Progenitor cell of endocrine pancreas (in vitro differentiated cells): ENCODE results near the gene NLE1. TPM values are rescaled to one million over a fixed set of nuclear protein-coding genes. Genes with fewer than 3 reads are reported as not detected.
"Not testable (repeated sequence)": the region's sequence is repeated elsewhere in the genome, so short reads cannot be mapped to it uniquely, and the experiment has no call there.

ENCODE experiments used
- DNase-seq: peaks from one replicate; pipeline ENCODE4 v3.0.0; 2021; ENCODE audit warnings: low spot score; ENCODE audit not compliant: unreplicated experiment
- H3K27ac Mint-ChIP-seq: 2 replicates; pipeline ENCODE4 v1.8.0; 2021; ENCODE audit warnings: mild to moderate bottlenecking, moderate library complexity, mixed read lengths
- H3K27me3 Mint-ChIP-seq: 2 replicates; pipeline ENCODE4 v1.8.0; 2021; ENCODE audit warnings: mixed read lengths
- H3K36me3 Mint-ChIP-seq: 2 replicates; pipeline ENCODE4 v1.8.0; 2022; ENCODE audit warnings: mixed read lengths; ENCODE audit not compliant: insufficient read depth
- H3K4me1 Mint-ChIP-seq: 2 replicates; pipeline ENCODE4 v1.8.0; 2021; ENCODE audit warnings: low read depth, mixed read lengths
- H3K4me3 Mint-ChIP-seq: 2 replicates; pipeline ENCODE4 v1.8.0; 2021; ENCODE audit warnings: low read depth, mild to moderate bottlenecking, moderate library complexity, mixed read lengths
- H3K9me3 Mint-ChIP-seq: 2 replicates; pipeline ENCODE4 v1.8.0; 2021; ENCODE audit warnings: low read depth, mixed read lengths
- total RNA-seq: library from RNA; stranded (reverse); gene quantifications from 2 replicates; pipeline ENCODE4 v1.2.1, GENCODE V29; 2021
- TF ChIP-seq, protein P1 (sequence below): fragments of 200-600 bp; sonication (generic); IDR thresholded peaks from one replicate; pipeline ENCODE4 v1.5.0; 2021; ENCODE audit warnings: antibody characterized with exemption, mild to moderate bottlenecking; ENCODE audit not compliant: unreplicated experiment

NLE1 gene
- total RNA-seq, 1 donor from 2014 or later = 18.1 TPM

DNA sequence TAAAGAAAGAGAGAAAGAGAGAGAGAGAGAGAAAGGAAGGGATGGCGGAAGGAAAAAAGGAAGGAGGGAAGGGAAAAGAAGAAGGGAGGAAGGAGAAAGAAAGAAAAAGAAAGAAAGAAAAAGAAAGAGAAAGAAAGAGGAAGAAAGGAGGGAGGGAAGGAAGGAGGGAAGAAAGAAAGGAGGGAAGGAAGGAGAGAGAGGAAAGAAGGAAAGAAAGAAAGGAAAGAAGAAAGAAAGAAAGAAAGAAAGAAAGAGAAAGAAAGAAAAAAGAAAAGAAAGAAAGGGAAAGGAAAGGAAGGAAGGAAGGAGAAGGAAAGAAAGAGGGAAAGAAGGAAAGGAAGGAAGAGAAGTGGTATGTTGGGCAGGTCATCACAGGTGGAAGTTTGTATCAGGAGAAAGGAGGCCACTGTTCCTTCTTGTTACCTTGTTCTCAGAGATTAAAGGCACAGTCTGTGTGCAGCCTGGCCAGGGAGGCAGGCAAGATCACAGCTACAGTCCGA, 32.8 kb upstream of the NLE1 start:
- Mint-ChIP-seq H3K36me3 (no peaks in the 10 kb centered on the region), H3K4me3 (no peak overlapping the region), H3K27ac (no peak overlapping the region), H3K9me3 (no peaks in the 10 kb centered on the region), H3K4me1 (no peaks in the 10 kb centered on the region), H3K27me3 (peaks cover 12% of the 10 kb centered on the region)
- DNase-seq = no peak
- TF ChIP-seq, protein P1, sequence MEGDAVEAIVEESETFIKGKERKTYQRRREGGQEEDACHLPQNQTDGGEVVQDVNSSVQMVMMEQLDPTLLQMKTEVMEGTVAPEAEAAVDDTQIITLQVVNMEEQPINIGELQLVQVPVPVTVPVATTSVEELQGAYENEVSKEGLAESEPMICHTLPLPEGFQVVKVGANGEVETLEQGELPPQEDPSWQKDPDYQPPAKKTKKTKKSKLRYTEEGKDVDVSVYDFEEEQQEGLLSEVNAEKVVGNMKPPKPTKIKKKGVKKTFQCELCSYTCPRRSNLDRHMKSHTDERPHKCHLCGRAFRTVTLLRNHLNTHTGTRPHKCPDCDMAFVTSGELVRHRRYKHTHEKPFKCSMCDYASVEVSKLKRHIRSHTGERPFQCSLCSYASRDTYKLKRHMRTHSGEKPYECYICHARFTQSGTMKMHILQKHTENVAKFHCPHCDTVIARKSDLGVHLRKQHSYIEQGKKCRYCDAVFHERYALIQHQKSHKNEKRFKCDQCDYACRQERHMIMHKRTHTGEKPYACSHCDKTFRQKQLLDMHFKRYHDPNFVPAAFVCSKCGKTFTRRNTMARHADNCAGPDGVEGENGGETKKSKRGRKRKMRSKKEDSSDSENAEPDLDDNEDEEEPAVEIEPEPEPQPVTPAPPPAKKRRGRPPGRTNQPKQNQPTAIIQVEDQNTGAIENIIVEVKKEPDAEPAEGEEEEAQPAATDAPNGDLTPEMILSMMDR = no peak

DNA sequence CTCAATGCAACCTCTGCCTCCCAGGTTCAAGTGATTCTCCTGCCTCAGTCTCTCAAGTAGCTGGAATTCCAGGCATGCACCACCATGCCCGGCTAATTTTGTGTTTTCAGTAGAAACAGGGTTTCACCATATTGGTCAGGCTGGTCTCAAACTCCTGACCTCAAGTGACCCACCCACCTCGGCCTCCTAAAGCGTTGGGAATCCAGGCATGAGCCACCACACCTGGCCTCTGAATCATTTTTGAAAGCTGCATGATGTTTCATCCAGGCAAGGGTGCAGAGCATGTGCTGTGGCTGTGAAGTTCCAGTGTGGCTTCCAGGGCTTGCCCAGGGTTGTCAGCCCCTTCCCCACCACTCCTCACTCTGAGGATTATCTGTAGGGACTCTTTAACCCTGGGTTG, 30.2 kb upstream of the NLE1 start:
- H3K27ac Mint-ChIP-seq, H3K36me3 Mint-ChIP-seq, H3K9me3 Mint-ChIP-seq, DNase-seq, H3K4me1 Mint-ChIP-seq, H3K4me3 Mint-ChIP-seq: not testable (repeated sequence)
- H3K27me3 Mint-ChIP-seq = peaks cover 12% of the 10 kb centered on the region

DNA sequence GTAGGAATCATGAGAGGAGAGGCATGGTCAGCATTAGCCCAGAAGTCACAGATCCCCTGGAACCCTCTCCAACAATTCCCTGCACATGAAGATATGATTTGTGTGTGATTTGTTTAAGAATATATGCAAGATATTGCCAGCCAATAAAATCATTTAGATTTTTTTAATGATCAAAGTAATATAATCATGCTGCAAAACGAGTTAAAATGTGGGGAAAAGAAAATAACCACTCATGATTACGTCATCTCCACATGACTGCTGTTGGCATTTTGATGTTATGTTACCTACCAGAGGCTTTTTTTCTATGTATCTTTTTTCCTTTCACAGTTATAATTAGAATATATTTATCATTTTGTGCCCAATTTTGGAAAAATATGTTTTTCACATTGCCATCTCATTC, 29.7 kb upstream of the NLE1 start:
- H3K9me3 Mint-ChIP-seq = no peaks in the 10 kb centered on the region
- H3K36me3 Mint-ChIP-seq = no peaks in the 10 kb centered on the region
- no peak overlapping the region for H3K4me3 Mint-ChIP-seq
- TF ChIP-seq, protein P1 = no peak
- DNase-seq = no peak
- peaks cover 12% of the 10 kb centered on the region for H3K27me3 Mint-ChIP-seq
- no peaks in the 10 kb centered on the region for H3K4me1 Mint-ChIP-seq
- no peak overlapping the region for H3K27ac Mint-ChIP-seq

DNA sequence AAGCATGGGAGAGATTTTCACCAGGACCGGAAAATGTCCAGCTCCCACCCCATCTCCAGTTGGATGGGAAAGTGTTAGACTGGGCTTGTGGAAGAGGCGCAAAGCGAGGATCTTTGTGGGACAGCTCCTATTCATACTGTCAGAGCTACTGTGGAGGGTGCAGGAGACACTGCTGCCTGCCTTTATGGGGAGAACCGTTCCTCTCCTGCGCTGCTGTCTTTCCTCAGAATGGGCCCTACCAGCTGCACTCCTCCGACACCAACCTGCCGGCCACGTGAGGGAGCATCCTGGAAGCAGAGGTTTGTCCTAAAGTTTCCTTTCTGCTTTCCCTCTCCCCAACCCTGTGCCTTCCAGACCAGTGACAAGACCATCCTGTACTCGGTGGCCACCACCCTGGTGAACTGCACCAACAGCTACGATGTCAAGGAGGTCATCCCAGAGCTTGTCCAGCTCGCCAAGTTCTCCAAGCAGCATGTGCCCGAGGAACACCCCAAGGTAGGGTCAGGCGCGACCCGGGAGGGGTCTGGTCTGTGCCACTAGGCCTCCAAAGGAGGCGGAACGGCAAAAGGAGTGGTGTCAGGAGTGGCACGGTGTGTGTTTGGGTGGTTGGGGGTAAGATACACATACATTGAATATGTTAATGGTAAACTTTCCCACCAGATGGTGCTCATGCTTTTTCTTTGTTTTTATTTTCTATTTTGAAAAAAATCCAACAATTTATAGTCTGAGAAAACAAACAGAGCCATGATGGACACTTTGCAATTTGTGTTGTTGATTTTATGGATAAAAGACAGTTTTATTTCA, 29.1 kb upstream of the NLE1 start:
- DNase-seq = no peak
- TF ChIP-seq, protein P1 = peak; percentile 18
- Mint-ChIP-seq H3K27ac (no peak overlapping the region), H3K27me3 (peaks cover 9% of the 10 kb centered on the region), H3K9me3 (no peaks in the 10 kb centered on the region), H3K4me3 (no peak overlapping the region), H3K36me3 (no peaks in the 10 kb centered on the region), H3K4me1 (no peaks in the 10 kb centered on the region)

DNA sequence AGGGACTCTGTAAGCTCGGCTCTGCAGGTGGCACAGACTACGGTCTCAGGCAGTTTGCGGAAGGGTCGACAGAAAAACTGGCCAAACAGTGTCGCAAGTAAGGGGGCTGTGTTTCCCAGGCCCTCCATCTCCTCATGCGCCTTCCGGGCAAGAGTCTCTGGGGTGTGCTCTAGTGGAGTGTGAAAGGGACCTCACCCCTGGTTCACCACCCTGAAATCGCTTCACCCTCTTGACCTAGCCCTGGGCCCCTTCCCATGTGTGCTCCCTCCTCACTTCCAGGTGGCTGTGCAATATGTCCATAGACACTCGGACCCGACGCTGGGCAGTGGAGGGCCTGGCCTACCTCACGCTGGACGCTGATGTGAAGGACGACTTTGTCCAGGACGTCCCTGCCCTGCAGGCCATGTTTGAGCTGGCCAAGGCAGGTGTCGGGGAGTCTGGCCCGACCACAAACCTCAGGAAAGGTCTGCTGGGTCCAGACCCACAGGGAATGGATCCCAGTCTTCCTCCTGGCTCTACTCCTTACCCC, 27.8 kb upstream of the NLE1 start:
- Mint-ChIP-seq H3K9me3 (no peaks in the 10 kb centered on the region), H3K36me3 (no peaks in the 10 kb centered on the region), H3K27me3 (peaks cover 1% of the 10 kb centered on the region), H3K4me1 (no peaks in the 10 kb centered on the region), H3K4me3 (no peak overlapping the region), H3K27ac (no peak overlapping the region)
- TF ChIP-seq, protein P1 = no peak
- DNase-seq = no peak

DNA sequence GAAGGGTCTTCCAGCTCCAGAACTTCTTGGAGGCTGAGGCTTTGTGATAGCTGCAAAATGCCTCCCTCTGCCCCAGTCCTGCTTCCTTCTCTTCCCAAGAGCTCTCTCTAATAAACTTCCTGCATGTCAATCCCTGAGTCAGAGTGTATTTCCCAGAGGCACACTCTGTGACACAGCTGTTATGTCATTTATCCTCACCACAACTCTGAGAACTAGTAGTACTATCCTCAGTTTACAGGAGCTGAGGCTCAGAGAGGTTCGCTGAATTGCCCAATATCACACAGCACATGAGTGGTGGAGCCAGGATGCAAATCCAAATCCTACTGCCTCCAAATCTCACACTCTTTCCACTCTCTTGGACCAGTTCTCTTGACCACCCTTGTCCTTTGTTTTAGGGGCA, 25.6 kb upstream of the NLE1 start:
- TF ChIP-seq, protein P1 = no peak
- Mint-ChIP-seq H3K4me3 (no peak overlapping the region), H3K4me1 (no peaks in the 10 kb centered on the region), H3K27ac (no peak overlapping the region), H3K27me3 (peaks cover 2% of the 10 kb centered on the region), H3K9me3 (no peaks in the 10 kb centered on the region), H3K36me3 (no peaks in the 10 kb centered on the region)
- DNase-seq = no peak
